NCI-H748 (cell line): ENCODE data around the gene CDK16.

ENCODE experiments used
- DNase-seq: peaks from one replicate; lab custom pipeline; 2025; ENCODE audit not compliant: unreplicated experiment; lab: John Stamatoyannopoulos, UW

Gene CDK16

GRCh38 chrX:47226531-47227333 is 8.3 kb downstream of the CDK16 start:
- no peak for DNase-seq

- DNase-seq, result no peak
Observed at GRCh38 chrX:47227334-47227583, 8.8 kb downstream of the CDK16 start.

DNA sequence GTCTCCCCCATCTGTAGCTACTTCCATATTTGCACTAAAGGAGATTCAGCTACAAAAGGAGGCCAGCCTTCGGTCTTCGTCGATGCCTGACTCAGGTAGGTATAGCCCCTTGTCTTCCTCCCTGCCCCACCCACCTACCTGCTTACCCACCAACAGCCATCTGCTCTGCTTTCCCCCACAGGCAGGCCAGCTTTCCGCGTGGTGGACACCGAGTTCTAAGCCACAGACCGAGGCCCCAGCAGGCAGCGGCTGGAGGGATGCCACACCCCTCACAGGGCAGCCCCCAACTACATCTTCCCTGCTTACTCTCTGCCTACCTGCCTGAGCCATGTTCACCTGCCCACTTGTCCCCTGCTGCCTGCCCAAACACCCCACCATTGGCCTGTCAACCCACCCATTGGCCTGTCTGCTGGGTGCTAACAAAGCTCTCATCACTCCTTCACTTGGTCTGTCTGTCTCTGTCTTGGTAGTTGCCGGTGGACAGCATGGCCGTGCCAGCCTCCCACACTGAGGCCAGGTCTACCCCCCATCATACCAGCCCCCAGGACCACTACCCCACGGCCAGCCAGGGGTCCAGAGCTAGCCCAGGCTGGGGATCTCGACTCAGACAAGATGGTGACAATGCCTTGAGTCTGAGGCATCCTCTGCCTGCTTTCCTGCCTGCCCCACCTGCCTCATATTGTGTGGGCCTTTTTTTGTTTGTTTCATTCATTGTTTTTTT is 10.2 kb downstream of the CDK16 start:
- DNase-seq, result no peak

DNA sequence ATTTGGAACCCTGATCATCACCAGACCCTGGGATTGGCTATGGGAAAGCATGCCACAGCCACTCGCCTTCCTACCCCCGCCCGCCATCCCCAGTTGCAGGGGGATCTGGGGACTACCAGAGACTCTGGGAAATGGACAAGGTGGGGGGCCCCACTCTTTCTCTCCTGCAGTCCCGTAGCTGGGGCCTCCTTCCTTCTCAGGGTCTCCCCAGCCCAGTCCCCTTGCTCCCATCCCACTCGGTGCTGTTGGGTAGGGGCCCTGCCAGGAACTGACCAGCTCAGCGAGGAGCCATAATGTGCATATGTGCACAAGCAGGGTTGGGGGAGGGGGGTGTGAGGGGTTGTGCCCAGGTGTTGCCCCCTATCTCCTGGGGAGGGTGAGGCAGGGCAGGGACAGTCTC is 10.9 kb downstream of the CDK16 start:
- DNase-seq, result no peak

DNA sequence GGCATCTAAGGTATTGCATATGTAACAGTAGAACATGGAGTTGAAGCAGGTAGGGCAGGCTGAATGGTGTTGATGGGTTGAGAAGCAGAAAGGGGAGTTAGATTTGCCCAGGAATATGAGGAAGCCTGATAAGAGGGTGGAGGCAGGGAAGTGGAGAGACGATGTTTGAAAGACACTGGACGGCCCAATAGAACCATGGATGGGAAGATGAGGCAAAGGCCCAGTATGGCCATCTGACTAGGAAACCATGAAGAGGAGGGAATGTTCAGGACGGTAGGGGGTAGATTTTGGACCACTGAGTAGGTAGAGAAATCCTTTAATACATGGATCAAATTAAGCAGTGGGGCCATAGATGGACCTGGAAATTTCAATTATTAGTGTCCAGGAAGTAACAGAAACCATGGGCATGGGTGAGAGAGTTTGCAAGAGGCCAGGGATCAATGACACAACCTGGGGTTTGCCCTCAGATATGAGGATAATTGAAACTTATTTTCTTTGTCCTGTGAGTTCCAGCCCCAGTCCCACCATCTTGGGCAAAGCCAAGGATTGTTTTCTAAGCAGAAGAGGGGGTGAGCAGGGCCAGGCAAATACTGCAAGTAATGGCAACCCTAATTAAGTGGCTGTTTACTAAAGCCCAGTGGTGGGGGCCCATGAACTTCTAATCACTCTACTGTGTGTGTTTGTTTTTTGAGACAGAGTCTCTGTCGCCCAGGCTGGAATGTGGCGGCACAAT is 11.8 kb downstream of the CDK16 start:
- no peak for DNase-seq

GRCh38 chrX:47231167-47231566 is 12.7 kb downstream of the CDK16 start:
- no peak for DNase-seq

- no peak for DNase-seq
Observed at GRCh38 chrX:47232197-47232802, 13.8 kb downstream of the CDK16 start.

GRCh38 chrX:47232803-47233332 is 14.4 kb downstream of the CDK16 start, which contains the start of gene USP11:
USP11 (plus strand) TSS chrX:47233009; CDS start chrX:47233044, 35 bp downstream.
- peak; percentile 84 for DNase-seq

DNA sequence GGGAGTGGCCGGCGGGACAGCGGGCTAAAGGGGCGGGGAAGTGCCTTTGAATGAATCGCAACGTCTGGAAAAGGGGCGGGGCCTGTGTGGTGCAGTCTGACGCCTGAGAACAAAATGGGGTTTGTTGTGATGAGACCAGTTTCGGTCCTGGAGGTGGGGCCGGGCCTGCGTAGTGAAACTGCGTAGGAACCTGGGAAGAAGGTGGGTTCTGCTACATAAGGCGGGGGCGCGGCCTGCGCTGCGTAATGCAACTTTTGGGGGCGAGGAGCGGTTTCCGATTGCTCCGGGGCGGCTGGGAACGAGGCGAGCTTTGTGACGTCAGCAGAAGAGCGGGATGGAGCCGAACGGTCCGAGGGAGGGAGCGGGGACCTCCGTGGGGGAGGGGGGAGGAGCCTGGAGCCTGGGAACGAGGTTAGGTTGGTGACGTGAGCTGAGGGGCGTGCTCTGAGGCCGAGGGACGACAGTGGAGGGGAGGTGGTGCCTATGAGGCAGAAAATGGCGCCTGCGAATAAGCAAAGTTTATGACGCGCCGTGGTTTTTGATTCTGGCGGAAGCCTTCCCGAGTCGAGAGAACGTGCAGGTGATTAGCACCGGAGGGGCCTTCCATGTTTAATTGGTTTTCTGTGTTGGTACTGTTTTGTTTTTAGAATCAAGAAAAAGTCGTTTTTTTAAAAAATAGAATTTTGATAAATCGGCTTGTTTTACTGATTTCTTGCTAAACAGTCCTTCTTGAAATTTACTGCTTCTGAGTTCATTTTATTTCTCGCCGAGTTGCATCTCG is 15.0 kb downstream of the CDK16 start:
- peak; percentile 99 for DNase-seq

DNA sequence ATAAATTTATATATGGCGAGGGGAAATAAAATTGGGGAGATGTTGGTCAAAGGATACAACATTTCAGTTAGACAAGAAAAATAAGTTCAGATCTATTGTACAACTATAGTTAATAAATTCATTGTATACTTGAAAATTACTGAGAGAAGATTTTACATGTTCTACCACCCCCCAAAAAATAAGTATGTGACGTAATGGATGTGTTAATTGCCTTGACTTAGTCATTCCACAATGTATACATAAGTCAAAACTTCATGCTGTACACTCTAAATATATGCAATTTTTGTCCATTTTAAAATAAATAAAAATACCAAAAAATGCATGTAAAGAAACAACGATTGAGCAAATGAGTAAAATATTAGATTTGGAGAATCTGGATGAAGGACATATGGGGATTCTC is 16.1 kb downstream of the CDK16 start:
- no peak for DNase-seq

DNA sequence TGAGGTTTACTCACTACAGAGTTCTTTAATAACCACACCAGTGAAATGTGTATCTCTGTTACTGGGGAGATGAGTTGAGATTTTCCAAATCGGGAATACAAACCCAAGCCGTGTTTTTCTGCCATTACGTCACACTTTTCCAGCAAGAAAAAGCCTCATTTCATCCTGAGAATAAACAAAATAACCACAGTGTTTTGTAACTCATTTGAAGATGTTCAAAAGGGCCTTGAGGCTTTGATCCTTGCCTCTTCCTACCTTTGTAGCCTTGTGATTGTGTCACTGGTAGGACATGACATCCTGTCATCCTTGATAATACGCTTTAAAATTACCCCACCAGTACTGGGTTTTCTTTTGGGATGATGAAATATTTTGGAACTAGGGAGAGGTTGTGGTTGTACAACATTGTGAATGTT is 17.2 kb downstream of the CDK16 start:
- DNase-seq, result no peak

GRCh38 chrX:47239199-47239598 is 20.7 kb downstream of the CDK16 start:
- no peak for DNase-seq

DNA sequence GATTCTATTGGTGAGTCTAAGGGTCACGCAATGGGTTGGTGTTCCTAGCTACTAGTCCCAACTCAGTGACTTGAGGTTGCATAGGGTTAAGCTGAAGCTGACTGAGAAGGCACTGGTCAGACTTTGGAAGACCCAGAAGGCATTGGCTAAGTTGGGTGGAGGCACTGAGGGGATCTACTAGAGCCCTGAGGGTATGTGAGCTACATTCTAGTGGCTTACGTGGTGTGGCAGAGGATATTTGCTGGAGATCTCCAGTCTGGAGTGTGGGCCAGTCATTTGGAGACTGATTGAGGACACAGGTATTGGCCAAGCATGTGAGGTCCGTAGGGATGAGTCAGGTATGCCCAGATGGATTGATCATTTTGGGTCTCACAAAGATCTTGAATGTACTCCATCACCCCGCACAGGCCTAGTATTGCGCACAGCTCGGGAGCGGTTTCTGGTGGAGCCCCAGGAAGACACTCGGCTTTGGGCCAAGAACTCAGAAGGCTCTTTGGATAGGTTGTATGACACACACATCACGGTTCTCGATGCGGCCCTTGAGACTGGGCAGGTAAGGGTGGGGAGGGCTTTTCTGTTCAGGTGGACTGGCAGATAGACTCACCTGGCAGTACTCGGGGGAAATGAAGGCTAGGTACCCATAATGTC is 21.5 kb downstream of the CDK16 start:
- DNase-seq, result no peak

DNA sequence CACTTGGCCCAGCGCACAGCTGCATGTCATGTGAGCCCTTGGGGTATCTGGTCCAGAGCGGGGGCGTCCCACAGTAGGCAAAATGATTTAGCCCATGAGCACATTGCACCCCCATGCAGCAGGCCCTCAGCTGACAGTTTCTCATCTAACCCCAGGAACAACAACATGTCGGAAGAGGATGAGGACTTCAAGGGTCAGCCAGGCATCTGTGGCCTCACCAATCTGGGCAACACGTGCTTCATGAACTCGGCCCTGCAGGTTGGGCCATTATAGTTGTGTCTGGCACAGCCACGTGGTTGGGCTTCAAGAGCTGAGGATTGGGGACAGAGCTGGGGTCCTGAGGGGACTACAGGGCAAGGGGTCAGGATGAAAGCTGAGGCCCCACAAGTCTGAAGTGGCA is 22.1 kb downstream of the CDK16 start:
- no peak for DNase-seq

DNA sequence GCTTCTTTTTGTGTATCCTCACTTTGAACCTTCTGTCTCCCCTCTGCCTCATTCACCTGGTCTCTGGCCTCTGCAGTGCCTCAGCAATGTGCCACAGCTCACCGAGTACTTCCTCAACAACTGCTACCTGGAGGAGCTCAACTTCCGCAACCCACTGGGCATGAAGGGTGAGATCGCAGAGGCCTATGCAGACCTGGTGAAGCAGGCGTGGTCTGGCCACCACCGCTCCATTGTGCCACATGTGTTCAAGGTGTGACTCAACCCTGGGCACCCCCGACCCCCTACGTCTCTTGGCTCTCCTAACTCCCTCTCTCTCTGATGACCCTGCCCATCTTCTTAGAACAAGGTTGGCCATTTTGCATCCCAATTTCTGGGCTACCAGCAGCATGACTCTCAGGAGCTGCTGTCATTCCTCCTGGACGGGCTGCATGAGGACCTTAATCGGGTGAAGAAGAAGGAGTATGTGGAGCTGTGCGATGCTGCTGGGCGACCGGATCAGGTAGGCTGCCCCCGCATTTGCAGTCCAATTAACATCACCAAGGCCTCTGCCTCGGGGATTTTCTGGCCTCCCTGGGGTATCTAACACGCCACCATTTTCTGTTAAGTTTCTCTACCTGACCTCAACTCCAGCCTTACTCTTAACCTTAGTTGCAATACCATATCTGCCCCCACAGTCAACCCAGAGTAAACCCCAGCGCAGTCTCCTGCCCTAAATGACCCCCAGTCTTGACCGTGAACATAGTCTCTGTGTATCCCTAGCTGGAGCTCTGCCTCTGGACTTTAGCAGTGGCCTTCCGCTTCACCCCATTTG is 22.9 kb downstream of the CDK16 start:
- no peak for DNase-seq

- no peak for DNase-seq
Observed at GRCh38 chrX:47242321-47242720, 23.8 kb downstream of the CDK16 start.

DNA sequence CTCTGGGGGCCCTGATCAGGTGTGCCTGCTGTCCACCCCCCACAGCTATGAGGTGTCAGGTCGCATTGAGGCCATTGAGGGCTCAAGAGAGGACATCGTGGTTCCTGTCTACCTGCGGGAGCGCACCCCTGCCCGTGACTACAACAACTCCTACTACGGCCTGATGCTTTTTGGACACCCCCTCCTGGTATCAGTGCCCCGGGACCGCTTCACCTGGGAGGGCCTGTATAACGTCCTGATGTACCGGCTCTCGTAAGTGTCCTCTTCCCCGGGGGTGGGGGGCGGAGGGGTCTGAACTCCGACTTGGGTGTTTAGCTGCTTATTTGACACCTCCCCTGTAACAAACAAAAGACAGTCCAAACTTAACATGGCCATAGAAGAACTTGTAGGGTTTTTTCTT is 24.9 kb downstream of the CDK16 start:
- no peak for DNase-seq

- DNase-seq, result no peak
Observed at GRCh38 chrX:47244676-47245075, 26.2 kb downstream of the CDK16 start.

DNA sequence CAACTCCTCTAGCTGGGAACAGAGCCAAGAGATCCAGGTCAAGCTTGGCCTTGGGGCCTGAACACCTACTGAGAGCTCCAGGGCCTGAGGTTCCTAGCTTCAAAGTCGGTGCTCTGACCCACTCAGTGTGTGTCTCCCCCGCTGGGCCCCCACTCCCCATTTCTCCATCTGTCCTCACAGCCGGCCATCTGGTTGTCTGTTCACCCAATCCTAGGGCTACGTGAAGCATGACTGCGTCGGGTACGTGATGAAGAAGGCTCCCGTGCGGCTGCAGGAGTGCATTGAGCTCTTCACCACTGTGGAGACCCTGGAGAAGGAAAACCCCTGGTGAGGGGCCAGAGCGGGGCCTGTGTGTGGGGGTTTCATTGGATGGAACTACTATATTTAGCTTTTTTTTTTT is 26.7 kb downstream of the CDK16 start:
- DNase-seq, result no peak
